ENCODE data around the gene KCNN3.
A peak's percentile ranks its signal among the peaks of the same experiment; 100 is the strongest.

The KCNN3 gene

DNA sequence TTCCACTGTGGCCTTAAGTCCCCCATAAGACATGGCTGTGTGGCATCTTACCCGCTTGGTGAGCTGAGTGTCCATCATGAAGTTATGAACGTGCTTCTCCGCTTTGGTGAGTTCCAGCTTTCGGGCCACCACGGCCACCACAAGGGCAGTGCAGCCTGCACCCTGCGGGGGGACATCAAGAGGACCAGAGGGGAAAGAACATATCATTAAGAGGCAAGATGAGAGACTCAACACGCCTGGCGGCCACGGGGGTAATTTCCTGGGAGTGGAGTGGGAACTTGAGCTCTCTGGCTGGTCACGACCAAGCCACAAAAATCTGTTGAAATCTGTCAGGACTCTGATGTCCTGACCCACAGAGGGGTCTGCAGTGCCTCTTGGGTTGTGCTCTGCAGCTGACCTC is 144.2 kb downstream of the KCNN3 start:
- no peak for DNase-seq

DNA sequence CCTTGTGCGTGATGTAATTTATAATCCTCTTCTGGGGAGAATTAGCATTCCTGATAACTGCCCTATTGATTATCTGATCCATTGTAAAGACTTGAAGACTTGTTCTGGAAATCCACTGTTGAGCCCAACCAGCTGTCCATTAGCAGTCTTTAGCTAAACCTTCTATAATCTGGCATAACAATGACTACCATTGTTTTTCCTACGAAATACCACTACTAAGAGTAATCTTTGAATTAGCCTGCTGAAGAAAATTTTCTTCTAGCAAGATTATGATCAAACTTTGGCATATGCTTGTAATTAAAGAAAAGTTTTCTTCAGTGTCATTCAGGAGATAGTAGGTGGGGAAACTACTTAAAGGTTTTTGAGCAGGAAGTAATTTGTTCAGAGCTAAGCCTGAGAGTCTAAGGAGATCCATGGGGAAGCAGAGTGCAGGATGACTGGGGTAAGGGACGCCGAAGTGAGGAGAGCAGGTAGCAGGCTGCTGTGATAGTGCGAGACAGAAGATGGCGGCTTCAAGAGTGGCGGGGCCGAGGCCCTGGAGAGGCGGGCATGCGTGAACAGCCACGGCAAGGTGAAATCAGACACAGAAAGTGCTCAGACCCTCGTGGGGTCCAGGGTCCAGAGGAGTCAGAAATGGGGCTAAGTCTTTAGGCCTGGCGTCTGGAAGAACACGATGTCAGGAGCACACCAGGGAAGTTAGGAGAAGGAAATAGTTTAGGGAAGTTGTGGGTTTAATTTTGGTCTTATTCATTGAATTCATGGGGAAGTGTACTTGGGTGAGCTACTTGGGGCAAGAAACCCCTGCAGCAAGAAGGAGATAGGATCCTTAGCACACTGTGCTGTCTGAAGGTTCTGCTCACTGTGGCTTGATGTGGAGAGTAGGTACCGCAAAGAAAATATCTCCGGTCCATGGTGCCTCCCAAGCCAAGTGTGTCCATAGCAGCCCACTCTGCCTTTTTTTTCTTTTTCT is 149.5 kb downstream of the KCNN3 start:
- DNase-seq: no peak

DNA sequence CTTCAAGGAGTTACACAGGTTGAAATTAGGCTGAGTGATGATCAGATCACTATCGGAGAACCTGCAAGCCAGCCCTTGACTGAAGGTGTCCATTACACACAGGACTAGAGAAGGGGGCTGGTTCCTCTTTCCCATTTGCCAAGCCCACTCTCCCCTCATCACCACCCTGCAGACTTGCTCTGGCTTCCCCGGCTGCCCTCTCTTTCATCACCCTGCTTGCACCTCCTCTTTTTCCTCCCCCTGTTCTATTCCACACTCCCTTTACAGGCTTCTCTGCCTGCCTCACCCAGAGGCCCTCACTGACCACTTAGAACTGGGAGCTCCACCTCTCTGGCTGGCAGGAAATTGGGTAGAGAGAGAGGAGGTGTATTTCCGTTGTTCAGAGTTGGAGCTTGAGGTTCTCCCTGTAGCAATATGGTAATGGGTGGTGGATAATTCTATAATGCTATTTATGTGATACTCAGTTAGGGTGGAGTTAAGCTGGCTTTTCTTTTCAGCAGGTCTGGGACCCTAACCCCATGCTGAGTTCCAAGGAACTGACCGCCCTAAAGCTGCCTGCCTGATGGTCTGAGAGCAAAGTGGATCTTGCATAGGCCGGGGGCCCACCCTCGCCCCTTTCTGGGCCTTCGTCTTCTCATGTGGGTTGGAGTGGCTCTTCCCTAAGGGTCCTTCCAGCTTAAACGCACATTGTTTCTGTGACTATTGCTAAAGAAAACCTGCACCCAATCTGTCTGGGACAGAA is 150.3 kb downstream of the KCNN3 start:
- DNase-seq: no peak

DNA sequence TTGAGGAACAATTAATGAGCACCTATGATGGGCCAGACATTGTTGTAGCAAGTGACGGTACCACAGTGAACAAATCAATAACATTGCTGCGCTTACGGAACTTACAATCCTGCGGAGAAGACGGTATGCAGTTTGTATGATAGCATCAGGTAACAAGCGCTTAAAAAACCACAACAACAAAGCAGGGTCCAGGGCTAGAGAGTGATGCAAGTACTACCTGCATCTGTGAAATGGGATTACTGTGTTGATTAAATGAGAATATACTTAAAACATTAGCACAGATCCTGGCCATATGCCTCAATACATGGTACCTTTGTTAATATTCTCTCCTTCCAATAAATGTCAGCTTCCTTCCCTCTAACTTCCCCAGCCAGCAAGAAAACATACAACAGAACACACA is 151.5 kb downstream of the KCNN3 start:
- no peak for DNase-seq

DNA sequence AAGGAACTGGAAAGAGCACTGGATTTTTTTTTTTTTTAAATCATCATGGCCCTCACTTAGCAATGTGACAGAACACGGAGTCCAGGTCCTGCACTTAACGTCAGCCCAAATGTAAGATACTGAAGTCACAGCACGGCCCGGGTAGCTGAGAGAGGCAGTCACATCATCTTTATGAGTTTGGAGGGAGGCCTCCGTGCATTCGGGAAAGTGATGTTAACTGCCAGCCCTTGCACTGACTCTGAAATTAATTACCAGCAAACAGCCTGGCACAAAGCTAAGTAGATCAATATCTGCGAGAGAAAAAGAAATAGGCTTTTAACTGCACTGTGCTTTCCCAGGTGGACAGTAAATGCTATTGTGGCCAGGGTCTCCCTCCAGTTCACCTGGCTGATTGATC is 152.6 kb downstream of the KCNN3 start:
- DNase-seq: no peak

DNA sequence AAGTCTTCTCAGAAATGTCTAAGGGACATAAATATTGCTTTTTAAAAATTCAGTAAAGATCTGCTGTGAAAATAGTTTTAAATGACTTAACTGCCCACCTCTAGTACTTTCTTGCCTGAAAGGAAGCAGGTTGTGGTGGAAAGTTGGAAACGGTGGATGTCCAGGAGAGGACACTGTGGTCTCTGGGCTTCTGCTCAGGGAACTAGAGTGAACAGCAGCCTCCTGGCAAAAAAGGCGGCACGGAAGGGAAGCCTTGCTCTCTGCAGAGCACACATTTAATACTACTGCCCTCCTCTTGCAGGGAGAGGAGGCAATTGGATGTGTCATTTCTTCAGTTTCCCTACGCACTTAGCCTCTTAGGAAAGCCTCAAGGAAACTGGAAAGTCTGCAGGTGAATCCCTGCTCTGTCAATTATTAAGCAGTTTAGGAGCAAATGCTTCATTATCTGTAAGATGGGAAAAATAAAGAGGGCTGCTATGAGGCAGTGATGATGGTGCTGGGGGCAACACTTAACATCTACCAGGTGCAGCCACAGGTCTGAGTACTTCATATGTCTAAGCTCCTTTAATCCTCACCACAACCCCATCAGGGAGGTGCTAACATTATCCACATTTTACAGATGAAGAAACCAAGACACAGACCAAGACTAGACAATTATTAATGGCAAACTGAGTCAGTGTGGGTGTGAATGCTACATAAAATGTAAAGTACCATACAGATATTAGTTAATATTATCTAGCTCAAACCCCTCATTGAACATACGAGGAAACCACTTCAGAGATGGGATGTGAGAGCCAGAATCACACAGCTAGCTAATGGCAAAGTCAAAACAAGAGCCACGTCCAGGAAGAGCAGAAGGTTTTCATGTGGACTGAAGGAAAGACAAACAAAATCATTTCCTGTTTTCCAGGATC is 153.2 kb downstream of the KCNN3 start:
- DNase-seq: no peak

DNA sequence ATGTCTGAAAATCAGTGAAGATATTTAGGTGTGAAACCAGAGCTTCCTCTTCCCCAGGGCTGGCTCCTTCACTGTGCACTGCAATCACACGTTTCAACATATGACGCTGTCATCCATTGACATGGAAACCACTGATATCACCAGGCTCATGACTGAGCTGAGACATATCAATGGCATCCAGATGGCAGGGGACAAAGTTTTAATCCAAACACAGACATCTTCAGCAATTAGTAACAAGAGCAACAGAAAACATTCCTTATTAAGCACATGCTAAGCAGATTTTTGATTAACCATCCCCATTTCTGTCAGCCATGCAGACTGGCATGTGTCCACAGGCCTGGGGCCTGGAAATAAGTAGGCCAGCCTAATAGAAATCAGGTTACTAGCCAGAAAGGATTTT is 154.1 kb downstream of the KCNN3 start:
- DNase-seq: no peak

DNA sequence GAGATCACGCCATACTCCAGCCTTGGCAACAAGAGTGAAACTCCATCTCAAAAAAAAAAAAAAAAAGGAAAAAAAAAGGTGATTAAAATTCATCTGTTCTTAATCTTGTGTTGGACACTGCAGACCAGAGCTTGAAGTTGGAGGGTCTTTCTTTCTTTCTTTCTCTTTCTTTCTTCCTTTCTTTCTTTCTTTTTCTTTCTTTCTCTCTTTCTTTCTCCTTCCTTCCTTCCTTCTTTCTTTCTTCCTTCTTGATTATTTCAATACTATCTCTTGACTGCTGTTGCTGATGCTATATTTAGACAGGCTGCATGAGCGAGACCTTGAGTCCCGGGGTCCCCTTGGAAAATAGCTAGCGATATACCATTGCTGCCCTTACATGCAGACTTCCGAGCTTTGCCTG is 154.7 kb downstream of the KCNN3 start:
- DNase-seq: no peak

DNA sequence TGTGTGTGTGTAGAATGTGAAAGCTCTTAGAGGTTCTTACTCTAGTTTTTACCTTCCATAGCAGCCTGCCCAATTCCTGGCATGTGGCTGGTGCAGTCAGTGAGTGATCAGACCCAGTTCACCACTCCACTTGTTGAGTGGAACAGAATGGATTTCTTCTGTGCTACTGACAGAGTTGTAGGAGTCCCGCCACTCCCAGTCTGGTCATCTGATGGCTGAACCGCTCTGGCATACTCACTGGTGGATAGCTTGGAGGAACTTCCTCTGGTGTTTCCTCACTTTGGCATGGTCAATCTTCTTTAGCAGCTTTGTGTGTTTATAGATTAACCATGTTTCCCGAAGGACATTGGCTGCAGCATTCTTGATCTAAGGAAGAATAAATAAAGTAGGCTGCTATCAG is 155.4 kb downstream of the KCNN3 start:
- DNase-seq: no peak

DNA sequence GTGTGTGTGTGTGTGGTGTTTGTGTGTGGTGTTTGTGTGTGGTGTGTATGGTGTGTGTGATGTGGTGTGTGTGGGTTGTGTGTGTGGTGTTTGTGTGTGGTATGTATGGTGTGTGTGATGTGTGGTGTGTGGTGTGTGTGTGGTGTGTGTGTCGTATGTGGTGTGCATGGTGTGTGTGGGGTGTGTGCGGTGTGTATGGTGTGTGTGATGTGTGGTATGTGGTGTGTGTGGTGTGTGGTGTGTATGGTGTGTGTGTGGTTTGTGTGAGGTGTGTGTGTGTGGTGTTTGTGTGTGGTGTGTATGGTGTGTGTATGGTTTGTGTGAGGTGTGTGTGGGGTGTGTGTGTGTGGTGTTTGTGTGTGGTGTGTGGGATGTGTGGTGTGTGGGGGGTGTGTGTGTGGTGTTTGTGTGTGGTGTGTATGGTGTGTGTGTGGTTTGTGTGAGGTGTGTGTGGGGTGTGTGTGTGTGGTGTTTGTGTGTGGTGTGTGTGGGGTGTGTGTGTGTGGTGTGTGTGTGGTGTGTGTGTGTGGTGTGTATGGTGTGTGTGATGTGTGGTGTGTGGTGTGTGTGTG is 155.9 kb downstream of the KCNN3 start:
- DNase-seq: no peak

DNA sequence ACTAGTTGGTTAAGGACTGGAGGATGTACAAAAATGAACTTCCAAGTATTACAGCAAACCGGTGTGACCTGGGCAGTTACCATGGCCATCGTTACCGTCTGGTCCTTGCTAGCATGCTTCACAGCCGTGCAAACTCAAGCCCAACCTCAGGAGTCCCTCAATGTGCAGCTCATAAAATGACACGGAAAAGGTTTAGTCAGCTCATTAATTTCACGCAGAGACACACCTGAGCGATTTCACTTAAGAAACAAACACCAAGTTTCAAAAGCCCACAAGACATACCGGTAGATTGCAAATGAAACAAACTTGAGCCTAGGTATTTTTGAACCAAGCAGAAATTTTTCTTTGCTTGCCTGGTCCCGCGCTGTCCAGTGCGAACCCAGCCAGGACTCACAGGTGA is 157.1 kb downstream of the KCNN3 start:
- no peak for DNase-seq

DNA sequence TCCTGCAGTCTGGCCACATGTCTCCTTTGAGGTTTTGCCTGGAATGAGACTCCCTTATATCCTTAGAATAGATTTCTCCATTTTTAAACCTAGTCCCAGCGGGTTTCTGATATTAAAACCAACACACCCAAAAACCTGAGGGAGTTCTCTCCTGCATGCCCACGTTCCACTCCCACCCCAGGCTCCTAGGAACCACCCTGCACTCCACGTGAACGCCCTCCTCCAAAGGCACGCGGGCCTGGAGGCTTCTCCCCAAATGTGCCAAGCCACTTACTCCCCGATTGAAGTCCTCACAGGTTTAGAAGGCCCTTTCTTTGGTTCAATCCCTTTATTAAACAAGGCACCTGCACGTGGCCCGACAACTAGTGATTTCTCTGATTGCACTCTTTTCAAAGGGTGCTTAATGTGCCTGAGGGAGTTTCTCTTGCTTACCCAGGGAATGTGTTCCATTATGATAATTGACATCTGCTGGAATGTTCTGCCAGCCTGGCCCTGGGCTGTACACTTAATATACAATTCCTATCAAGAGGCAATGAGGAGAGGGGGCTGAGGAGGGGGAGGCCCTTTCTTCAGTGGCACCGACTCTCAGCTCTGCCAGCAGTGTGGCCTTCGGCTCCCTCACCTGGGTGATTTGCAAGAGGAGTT is 157.8 kb downstream of the KCNN3 start:
- DNase-seq: no peak

DNA sequence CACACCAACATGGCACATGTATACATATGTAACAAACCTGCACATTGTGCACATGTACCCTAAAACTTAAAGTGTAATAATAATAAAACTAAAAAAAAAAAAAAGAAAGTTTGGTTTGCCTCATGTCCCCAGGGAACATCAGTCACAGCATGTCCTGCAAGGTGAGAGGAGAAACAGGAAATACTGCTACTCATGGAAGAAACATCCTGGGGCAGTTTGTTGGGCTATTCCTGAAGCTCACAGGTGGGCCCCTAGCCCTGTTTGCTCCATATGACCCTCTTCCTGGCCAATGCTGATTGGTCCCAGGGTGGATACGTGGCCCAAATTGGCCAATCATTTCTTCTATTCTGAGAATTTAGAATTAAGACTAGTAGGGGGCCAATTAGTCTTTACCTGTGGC is 158.7 kb downstream of the KCNN3 start:
- DNase-seq: no peak

DNA sequence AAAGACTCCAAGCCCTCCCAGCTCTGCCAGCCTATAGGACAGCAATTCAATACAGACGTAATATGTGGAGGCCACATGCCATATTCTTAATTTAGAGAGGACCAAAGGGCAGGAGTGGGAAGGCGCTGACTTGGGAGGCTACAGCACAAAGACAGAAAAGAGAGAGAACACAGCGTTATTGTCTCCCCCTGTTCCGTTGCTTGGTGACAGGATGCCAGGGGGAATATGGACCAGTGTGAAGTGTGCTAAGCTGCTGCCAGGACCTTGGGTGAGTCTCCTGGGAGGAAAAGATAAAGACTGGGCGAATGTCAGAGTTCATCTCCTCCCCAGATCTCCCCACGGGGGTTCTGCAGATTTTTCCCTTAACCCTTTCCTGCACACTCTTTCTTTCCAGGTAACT is 160.0 kb downstream of the KCNN3 start:
- DNase-seq: no peak

DNA sequence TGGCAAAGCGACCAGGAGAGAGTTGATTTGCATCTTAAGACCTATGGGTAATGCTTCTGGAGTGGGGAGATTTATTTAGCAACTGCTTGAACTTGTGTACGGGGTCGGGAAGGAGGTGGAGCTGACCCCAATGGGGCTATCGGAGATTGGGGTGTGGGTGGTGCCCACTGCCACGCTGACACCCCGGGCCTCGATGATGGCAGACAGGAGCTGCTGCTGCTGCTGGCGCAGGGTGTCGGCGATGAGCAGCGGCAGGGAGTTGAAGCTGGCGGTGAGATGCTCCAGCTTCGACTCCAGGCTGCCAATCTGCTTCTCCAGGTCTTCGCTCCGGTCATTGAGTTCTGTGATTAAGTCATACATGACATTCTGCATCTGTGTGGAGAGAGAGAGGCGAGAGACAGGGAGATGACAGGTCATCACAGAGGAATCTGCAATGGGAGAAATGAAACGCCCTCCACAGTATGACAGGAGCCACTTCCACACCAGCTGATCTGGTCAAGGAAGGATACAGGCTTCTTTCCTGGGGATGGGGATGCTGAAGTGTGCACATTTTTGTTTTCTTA is 162.1 kb downstream of the KCNN3 start:
- peak; percentile 66 for DNase-seq

DNA sequence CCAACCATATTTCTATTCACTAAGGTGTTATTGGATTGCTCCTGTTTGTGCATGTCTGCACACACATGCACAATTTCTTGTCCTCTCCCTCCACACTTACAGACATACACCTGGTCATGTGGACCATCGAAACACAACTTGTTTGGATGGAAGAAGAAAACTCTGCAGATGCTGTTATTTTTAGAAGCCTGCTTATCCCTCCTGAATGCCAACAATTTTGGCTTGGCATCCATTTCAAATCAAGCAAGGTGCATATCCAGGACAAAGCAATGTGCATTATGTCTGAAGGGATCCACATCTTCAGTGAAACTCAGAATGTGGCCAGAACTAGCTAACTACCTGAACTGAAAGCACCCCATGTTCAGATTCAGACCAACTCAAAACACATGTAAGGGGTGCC is 163.2 kb downstream of the KCNN3 start:
- no peak for DNase-seq

DNA sequence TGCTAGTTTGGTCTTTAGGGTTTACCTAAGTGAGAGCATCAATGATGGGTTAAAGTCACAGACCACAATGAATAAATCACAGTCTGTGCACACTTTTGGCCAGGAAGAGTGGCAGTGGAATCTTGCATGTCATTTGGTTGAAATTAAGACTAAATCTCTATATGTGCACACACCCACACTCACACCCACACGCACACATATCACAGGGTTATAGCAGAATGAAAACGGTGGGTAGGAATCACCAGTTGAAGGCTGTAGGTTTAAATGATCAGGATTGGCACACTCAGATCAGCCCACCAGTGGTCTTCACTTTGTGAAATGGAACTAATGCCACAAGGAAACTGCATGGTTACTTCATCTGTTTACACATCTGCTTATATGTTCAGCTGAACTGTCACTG is 164.5 kb downstream of the KCNN3 start:
- DNase-seq: no peak

DNA sequence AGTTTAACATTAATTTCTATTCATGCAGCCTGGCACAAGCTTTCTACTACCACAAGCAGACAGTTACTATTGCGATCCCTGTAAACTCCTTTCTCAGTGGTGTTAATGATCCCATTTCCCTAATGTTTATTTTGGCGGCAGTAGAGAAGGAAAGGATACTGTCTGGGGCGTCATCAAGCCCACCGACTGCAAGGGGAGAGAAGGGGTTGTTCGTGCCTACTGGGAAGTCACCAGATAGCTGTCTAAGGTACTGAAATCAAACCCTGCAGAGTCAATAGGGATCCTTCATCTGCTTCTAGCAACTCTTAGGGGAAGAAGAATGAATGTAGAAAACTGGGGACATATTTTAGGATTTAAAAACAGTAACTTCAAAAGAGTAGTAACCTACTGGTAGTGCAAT is 166.9 kb downstream of the KCNN3 start:
- DNase-seq: no peak

DNA sequence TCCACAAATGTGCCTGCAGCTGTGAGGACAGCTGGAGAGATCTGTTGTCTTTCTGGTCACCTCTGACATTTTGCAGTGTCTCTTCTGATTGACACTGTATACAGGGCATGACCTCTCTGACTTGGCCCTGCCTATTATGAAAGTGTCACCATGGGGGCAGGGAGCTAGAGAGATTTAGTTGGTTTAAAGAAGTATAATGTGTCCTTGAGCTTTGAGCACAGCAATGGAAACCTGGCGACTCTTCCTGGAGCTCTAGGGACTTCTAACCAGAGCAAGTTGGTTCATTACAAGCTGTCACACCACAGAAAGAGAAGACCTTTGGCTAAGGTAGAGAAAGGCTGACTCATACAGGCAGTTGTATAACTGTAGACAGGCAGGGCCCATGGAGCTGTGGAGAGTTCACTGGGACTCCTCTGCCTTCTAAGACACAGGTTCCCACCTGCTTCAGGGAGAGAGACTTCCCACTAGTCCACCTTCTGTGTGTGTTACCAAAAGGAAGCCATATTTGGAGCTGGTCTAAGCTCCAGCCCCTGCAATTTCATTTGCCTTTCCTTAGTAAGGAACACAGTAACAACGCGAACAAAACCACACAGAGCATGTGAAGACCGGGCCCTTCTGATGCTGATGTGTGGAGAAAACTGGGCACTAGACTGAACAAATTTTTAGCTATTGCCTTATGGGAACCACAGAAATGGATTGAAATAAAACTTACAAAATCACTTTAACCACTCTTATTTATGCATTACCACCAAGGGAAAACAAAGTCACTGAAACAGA is 171.6 kb downstream of the KCNN3 start:
- no peak for DNase-seq

DNA sequence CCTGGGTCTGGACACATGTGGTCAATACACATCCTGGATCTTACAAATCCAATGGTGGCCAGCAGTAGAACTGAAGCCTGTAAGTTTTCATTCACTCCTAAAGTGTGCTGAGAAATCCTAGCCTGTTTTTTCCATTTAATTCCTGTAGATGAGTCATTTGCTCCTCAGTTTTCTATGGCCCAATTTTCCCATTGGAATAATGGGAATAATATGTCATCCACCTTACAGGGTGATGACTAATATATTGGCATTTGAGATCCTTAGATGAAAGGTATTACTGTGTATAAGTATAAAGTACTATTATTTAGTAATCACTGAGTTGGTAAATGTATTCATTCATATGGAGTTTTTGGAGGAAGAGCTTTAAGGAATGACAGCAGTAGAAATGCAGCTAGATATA is 172.4 kb downstream of the KCNN3 start:
- DNase-seq: no peak

DNA sequence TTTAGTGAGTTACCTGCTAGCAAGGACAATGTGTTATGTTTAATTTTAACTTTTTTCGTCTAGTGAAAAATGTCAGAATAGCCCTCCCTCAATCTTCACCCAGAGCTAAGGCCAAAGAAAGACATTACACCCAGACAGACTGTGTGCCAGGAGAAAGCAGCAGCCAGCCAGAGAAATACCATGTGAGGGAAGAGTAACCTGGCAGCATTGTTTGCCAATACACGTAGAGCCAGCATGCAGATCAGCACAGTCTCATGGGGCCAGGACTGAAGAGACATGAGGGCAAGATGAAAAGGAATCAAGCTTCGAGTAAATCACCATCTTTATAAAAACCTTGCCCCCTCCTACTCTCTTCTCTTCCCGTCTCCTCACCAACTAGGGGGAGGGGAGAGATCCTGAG is 173.6 kb downstream of the KCNN3 start:
- no peak for DNase-seq

Data from retina (tissue), 1 donor.